H54 (cell line): Measurements from ENCODE around the gene KLK7.

ENCODE experiments used
- DNase-seq: peaks from one replicate; pipeline ENCODE4 v3.0.0; 2011; ENCODE audit warnings: low spot score, mixed read lengths; ENCODE audit not compliant: insufficient read length
- FAIRE-seq: peaks from 3 replicates; lab custom pipeline; 2011; peaks lifted over from hg19 to GRCh38; lab: Jason Lieb, UNC
- POLR2A ChIP-seq: IDR thresholded peaks from 2 replicates; pipeline ENCODE4 v1.6.1; 2011; ENCODE audit warnings: low read depth, mild to moderate bottlenecking, low read length

Gene KLK7

GRCh38 chr19:51018745-51019543, 35.2 kb upstream of the KLK7 start:
- no peak for FAIRE-seq
- TF ChIP-seq POLR2A: no peak
- no peak for DNase-seq

- DNase-seq (no peak), FAIRE-seq (no peak)
- no peak for TF ChIP-seq POLR2A
Observed at GRCh38 chr19:51016798-51017683, 33.3 kb upstream of the KLK7 start.

- DNase-seq (no peak), FAIRE-seq (no peak)
- TF ChIP-seq POLR2A: no peak
Observed at GRCh38 chr19:51015691-51016267, 32.1 kb upstream of the KLK7 start.

- DNase-seq (no peak), FAIRE-seq (no peak)
- TF ChIP-seq POLR2A: no peak
Observed at GRCh38 chr19:51014242-51014641, 30.5 kb upstream of the KLK7 start.

GRCh38 chr19:51012661-51013190, 29.0 kb upstream of the KLK7 start:
- FAIRE-seq (no peak), DNase-seq (no peak)
- TF ChIP-seq POLR2A: no peak

GRCh38 chr19:51010066-51010795, 26.5 kb upstream of the KLK7 start:
- no peak for TF ChIP-seq POLR2A
- no peak for FAIRE-seq
- no peak for DNase-seq

- no peak for FAIRE-seq
- TF ChIP-seq POLR2A: no peak
- DNase-seq: no peak
Observed at GRCh38 chr19:51009061-51009891, 25.6 kb upstream of the KLK7 start.

GRCh38 chr19:51007488-51007887, 23.8 kb upstream of the KLK7 start:
- DNase-seq (no peak), FAIRE-seq (no peak)
- no peak for TF ChIP-seq POLR2A

- DNase-seq (no peak), FAIRE-seq (no peak)
- TF ChIP-seq POLR2A: no peak
Observed at GRCh38 chr19:51006406-51006805, 22.7 kb upstream of the KLK7 start.

GRCh38 chr19:51005248-51005647, 21.5 kb upstream of the KLK7 start:
- FAIRE-seq: no peak
- DNase-seq: no peak
- TF ChIP-seq POLR2A: no peak

GRCh38 chr19:51003316-51003715, 19.6 kb upstream of the KLK7 start:
- FAIRE-seq (no peak), DNase-seq (no peak)
- no peak for TF ChIP-seq POLR2A

- no peak for TF ChIP-seq POLR2A
- FAIRE-seq: no peak
- DNase-seq: no peak
Observed at GRCh38 chr19:51002542-51003311, 19.0 kb upstream of the KLK7 start.

- FAIRE-seq (no peak), DNase-seq (no peak)
- no peak for TF ChIP-seq POLR2A
Observed at GRCh38 chr19:51002089-51002532, 18.4 kb upstream of the KLK7 start.
